ENCODE data around the gene CEMIP. TPM values are rescaled to one million over a fixed set of nuclear protein-coding genes. Genes with fewer than 3 reads are reported as not detected.

The CEMIP gene
- total RNA-seq, 1 experiment from 2014 or later, result 0.03 TPM

DNA sequence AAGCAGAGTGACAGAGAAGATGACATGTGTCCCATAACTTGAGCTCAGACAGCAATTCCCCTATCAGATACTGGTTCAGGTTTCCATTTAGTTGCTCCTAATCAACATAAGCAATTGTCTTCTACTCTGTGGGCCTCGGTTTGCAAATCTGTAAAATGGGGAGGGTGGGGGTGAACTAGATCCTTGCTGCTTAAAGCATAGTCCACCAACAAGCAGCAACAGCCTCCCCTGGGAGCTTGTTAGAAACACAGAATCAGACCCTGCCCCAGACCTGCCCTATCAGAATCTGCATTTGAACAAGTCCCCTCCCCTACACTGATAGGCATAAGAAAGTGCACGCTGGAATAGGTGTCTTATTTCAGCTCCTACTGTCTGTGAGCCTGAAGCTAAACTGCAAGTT is 87.8 kb downstream of the CEMIP start:
- no peak overlapping the region for H3K4me3 ChIP-seq
- H3K4me1 ChIP-seq (replicated peaks), result no peaks in the 10 kb centered on the region
- no peak for DNase-seq (ENCODE audit: low read depth in 1 of 2, low spot score in 2 of 2)
- H3K9me3 ChIP-seq (replicated peaks), result no peaks in the 10 kb centered on the region
- H3K27ac ChIP-seq, result no peak overlapping the region
- no peaks in the 10 kb centered on the region for H3K36me3 ChIP-seq
- 0 out of 2 replicates have a peak, but pooled peaks cover 2% of the 10 kb centered on the region for H3K27me3 ChIP-seq (replicated peaks)

DNA sequence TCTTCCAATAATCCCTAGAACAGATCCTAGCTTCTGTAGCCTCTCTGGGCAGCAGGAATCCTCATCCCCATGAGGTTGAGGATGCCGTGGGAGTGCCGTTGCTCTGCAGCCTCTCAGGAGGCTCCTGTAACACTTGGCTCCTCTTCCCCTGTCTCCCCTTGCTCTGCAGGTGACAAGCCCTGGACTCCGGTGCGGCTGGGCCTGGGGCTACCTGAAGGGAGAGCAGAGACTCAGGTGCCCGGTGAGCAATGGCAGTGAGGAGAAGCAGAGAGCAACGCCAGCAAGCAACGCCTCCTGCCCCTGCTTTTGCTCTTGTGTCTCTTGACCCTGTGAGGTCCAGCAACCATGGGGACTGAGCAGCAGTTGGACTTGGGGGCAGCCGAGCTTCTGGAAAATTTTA is 91.2 kb downstream of the CEMIP start:
- H3K27ac ChIP-seq, result no peak overlapping the region
- H3K4me1 ChIP-seq (replicated peaks), result no peaks in the 10 kb centered on the region
- H3K27me3 ChIP-seq (replicated peaks), result peaks cover 5% of the 10 kb centered on the region; the same call in 1 of the 2 replicates
- H3K9me3 ChIP-seq (replicated peaks), result no peaks in the 10 kb centered on the region
- H3K36me3 ChIP-seq, result no peaks in the 10 kb centered on the region
- DNase-seq (ENCODE audit: low read depth in 1 of 2, low spot score in 2 of 2), result no peak
- no peak overlapping the region for H3K4me3 ChIP-seq

DNA sequence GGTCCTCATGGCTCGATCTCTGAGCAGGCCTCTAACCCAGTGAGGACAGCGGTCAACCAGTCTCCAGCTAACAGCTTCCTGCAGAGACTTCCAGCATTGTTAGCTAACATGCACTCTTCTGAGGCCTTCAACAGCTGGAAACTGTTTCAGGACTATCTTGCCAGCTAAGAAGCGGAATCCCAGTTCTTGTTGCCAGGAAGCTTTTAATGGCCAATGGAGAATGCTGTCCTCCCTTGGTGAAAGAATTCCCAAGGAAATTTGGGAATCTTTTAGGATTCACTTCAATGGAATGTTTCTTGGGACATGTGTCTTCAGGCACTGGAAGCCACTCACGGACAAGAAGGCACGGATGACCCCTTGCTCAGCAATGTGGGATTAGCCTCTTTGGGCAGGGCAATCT is 91.7 kb downstream of the CEMIP start:
- H3K4me3 ChIP-seq, result no peak overlapping the region
- H3K36me3 ChIP-seq, result no peaks in the 10 kb centered on the region
- H3K27ac ChIP-seq, result no peak overlapping the region
- no peak for DNase-seq (ENCODE audit: low read depth in 1 of 2, low spot score in 2 of 2)
- no peaks in the 10 kb centered on the region for H3K4me1 ChIP-seq (replicated peaks)
- H3K9me3 ChIP-seq (replicated peaks), result no peaks in the 10 kb centered on the region
- H3K27me3 ChIP-seq (replicated peaks), result peaks cover 5% of the 10 kb centered on the region; the same call in 1 of the 2 replicates

DNA sequence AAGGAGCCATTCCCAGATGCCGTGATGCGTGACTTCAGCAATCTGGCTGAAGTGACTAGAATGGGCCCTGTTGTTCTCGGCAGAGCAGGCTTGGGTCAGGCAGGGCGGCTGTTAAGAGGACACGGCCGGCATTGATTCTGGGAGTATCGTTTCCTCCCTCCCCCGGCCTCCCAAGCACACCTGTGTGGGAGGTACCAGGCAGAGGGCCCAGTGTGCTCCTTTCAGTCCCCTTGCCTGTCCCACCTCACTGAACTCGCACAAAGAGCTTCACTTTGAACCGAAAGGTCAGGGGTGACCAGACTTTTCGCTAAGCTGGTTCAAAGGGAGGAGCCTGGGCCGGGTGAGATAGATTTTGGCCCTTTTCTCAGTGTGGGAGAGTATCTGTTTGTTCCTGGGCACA is 92.7 kb downstream of the CEMIP start:
- H3K27me3 ChIP-seq (replicated peaks), result peaks cover 5% of the 10 kb centered on the region; the same call in 1 of the 2 replicates
- H3K36me3 ChIP-seq, result no peaks in the 10 kb centered on the region
- H3K4me1 ChIP-seq (replicated peaks), result no peaks in the 10 kb centered on the region
- H3K4me3 ChIP-seq, result no peak overlapping the region
- no peak for DNase-seq (ENCODE audit: low read depth in 1 of 2, low spot score in 2 of 2)
- no peaks in the 10 kb centered on the region for H3K9me3 ChIP-seq (replicated peaks)
- H3K27ac ChIP-seq, result no peak overlapping the region

DNA sequence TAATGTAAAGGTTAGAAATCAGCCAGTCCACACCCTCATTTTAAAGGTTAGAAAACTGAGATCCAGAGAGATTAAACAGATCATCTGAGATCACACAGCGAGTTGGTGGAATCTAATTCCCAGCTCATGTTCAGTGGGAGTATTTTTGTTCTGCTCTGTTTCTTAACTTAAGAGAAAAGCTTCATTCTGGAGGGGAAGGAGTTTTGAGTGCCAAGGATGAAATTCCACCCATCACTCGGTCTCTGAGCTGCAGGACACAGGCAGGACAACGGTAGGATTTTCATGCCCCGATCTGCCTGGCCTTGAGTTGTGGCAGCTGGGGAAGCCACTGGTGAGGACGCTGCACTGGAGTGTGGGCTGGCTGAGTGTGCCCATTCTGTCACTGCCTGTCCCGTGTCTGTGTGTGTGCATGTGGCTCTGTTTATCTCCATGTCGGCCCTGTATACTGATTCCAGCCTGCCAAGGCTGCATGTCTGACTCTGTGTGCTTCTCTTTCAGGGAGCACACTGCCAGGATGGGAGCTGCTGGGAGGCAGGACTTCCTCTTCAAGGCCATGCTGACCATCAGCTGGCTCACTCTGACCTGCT is 94.3 kb downstream of the CEMIP start:
- no peak for DNase-seq (ENCODE audit: low read depth in 1 of 2, low spot score in 2 of 2)
- peaks cover 5% of the 10 kb centered on the region; the same call in 1 of the 2 replicates for H3K27me3 ChIP-seq (replicated peaks)
- H3K27ac ChIP-seq, result no peak overlapping the region
- H3K4me3 ChIP-seq, result no peak overlapping the region
- no peaks in the 10 kb centered on the region for H3K4me1 ChIP-seq (replicated peaks)
- no peaks in the 10 kb centered on the region for H3K36me3 ChIP-seq
- no peaks in the 10 kb centered on the region for H3K9me3 ChIP-seq (replicated peaks)

DNA sequence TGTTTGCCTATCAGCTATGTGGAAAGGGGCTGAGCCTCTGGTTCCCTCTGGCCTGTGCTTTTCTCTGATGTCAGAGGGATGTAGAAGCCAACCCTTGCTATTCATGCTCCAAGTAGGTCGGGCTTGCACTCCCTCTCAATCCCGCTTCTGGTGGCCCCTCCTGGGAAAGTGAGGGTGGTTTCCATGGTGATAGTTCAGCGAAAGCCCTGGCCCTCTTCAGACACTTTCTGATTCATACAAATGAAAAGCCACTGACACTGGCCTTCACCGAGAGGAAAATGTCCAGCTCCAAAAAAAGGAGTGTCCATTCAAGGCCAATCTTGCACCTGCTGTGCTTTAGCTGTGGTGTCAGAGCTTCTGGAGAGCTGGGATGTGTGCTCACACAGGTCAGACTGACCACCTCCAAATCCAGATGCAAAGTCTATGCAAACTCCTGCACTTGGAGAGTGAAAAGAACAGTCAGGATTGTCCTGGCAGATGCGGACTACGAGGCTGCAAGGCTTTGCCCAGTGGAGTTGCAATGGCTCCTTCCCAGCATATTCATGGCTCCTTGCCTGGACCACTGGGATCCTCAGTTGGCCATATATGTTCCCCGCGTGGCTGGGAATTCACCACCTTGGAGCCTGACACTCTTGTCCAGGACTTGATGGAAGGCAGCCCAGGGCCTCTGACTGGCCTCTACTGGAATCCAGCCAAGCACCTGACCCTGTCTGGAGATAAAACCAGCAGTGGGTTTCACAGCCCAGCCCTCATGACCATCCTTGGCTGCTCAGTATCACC is 96.6 kb downstream of the CEMIP start:
- no peaks in the 10 kb centered on the region for H3K36me3 ChIP-seq
- H3K9me3 ChIP-seq (replicated peaks), result no peaks in the 10 kb centered on the region
- peaks cover 8% of the 10 kb centered on the region for H3K27me3 ChIP-seq (replicated peaks)
- no peak for DNase-seq (ENCODE audit: low read depth in 1 of 2, low spot score in 2 of 2)
- H3K27ac ChIP-seq, result no peak overlapping the region
- no peak overlapping the region for H3K4me3 ChIP-seq
- H3K4me1 ChIP-seq (replicated peaks), result no peaks in the 10 kb centered on the region

DNA sequence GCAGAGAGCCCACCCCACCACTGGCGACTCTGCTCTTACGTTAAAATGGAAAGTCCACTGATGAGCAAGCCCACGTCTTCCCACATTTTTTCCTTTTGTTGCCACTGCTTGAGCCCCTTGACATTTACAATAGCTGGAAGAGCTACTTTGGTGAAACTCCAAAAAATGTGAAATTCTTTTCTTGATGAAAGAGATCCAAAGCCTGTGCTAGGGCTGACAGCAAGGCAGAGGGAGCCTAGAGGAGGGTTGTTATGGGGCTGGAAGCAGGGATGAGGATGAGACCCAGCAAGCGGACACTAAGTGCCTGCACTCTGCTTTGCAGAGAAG is 97.1 kb downstream of the CEMIP start:
- no peak for DNase-seq (ENCODE audit: low read depth in 1 of 2, low spot score in 2 of 2)
- no peaks in the 10 kb centered on the region for H3K36me3 ChIP-seq
- peaks cover 8% of the 10 kb centered on the region for H3K27me3 ChIP-seq (replicated peaks)
- H3K27ac ChIP-seq, result no peak overlapping the region
- H3K9me3 ChIP-seq (replicated peaks), result no peaks in the 10 kb centered on the region
- no peaks in the 10 kb centered on the region for H3K4me1 ChIP-seq (replicated peaks)
- no peak overlapping the region for H3K4me3 ChIP-seq

DNA sequence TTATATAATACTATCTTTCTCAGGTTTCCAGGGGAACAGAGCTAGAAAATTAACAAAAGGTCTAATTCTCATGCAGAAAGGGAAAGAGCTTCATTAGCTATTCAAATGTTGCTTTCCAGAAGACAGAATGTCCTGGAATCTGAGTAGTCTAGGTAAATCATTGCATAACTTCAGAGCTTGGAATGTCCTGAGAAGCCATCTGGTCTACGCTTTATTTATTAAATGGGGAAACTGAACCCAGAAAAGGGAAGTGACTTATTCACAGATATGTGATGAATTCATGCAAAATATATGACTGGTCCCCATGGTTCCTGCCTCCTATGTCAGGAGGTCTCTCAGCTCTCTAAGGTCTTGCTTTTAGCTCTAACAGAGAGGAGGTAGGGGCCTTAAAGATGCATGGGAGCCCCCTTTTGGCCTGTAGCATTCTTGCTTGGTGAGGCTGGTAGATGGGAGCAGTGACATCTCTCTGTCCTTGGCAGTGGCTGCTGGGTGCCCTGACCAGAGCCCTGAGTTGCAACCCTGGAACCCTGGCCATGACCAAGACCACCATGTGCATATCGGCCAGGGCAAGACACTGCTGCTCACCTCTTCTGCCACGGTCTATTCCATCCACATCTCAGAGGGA is 99.2 kb downstream of the CEMIP start:
- H3K27me3 ChIP-seq (replicated peaks), result peaks cover 12% of the 10 kb centered on the region
- no peak for DNase-seq (ENCODE audit: low read depth in 1 of 2, low spot score in 2 of 2)
- H3K27ac ChIP-seq, result no peak overlapping the region
- no peaks in the 10 kb centered on the region for H3K9me3 ChIP-seq (replicated peaks)
- no peaks in the 10 kb centered on the region for H3K36me3 ChIP-seq
- no peaks in the 10 kb centered on the region for H3K4me1 ChIP-seq (replicated peaks)
- no peak overlapping the region for H3K4me3 ChIP-seq

DNA sequence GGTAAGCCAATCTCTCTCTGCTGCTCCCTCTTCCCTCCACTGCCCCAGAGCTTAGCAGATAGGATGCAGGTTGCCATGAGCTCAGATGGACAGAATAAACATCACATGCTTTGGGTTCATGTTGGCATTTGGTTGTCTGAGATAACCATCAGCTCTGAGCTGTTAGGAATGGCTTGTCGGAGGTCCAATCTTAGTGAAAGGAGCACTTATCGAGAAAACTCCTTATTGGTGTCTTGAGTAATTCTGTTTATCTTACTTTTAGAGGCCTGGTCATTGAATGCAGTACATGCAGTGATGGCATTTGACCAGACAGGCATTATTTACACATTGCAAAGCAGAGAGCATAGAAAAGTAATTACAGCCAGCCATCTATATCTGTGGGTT is 99.7 kb downstream of the CEMIP start:
- H3K4me3 ChIP-seq, result no peak overlapping the region
- no peaks in the 10 kb centered on the region for H3K9me3 ChIP-seq (replicated peaks)
- no peak overlapping the region for H3K27ac ChIP-seq
- no peaks in the 10 kb centered on the region for H3K4me1 ChIP-seq (replicated peaks)
- H3K27me3 ChIP-seq (replicated peaks), result peaks cover 12% of the 10 kb centered on the region
- DNase-seq (ENCODE audit: low read depth in 1 of 2, low spot score in 2 of 2), result no peak
- no peaks in the 10 kb centered on the region for H3K36me3 ChIP-seq

DNA sequence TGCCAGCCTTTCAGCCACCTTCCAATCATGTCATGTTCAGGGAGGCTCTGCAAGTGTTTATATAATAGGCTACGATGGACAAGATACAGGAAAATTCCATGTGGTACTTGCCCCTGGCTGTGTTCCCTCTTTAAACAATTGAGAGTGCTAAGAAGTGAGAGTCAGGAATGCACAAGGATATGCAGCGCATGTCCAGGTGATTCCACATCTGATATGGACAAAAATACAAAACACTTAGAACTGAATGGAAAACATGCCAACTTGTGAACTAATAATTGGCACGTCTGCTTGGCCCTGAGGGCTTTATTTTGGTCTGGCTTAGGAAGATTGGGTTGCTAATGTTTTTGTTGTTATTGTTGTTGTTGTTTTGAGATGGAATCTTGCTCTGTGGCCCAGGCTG is 100.9 kb downstream of the CEMIP start:
- peaks cover 15% of the 10 kb centered on the region for H3K27me3 ChIP-seq (replicated peaks)
- H3K4me1 ChIP-seq (replicated peaks), result no peaks in the 10 kb centered on the region
- no peak overlapping the region for H3K27ac ChIP-seq
- no peak overlapping the region for H3K4me3 ChIP-seq
- H3K9me3 ChIP-seq (replicated peaks), result no peaks in the 10 kb centered on the region
- H3K36me3 ChIP-seq, result no peaks in the 10 kb centered on the region
- no peak for DNase-seq (ENCODE audit: low read depth in 1 of 2, low spot score in 2 of 2)

DNA sequence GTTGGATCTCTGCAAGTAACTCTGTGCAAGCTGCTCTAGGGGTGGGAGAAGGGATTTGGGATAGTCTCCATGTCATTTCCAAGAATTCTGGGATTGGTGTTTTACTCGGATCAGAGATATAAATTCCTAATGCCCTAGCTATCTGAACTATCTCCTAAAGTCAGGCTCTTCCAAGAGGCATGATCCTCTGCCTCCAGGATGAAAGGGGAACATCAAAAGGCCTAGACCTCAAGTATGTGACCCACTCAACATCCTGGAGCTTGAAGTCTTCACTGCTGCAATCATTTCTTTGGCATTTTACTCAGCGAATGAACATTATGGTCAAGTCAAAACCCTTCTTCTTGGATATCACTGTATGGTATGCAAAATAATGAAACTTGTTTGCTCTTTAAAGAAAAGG is 104.5 kb downstream of the CEMIP start:
- no peak for DNase-seq (ENCODE audit: low read depth in 1 of 2, low spot score in 2 of 2)
- H3K9me3 ChIP-seq (replicated peaks), result no peaks in the 10 kb centered on the region
- no peak overlapping the region for H3K27ac ChIP-seq
- H3K36me3 ChIP-seq, result no peaks in the 10 kb centered on the region
- H3K4me3 ChIP-seq, result no peak overlapping the region
- H3K27me3 ChIP-seq (replicated peaks), result peaks cover 15% of the 10 kb centered on the region
- H3K4me1 ChIP-seq (replicated peaks), result no peaks in the 10 kb centered on the region

DNA sequence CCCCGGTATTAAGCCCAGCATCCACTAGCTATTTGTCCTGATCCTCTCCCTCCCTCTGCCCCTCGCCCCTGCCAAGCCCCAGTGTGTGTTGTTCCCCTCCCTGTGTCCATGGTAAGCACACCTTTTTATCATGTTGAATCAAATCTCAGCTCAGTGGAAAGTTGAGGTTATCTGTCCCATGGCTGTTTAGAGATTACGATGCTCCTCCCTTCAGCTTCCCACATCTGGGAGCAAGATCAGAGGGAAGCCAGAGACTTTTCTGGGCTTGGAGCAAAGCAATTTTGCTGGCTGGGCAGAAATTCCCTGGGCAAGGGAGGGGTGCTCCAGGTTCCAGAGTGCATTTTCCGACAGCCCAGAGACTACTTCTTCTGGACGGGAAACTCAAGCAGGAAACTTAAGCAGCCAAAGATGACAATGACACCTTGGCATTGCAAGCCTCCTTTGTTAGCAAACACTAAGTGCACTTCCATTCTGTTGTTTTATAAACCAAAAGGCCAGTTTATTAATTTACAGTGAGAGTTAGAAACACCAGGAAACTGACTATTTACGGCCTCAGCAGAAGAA is 105.9 kb downstream of the CEMIP start:
- Histone ChIP-seq H3K4me1 (replicated peaks) (no peaks in the 10 kb centered on the region), H3K9me3 (replicated peaks) (no peaks in the 10 kb centered on the region), H3K36me3 (no peaks in the 10 kb centered on the region), H3K27me3 (replicated peaks) (0 out of 2 replicates have a peak, but pooled peaks cover 10% of the 10 kb centered on the region), H3K4me3 (no peak overlapping the region), H3K27ac (no peak overlapping the region)
- no peak for DNase-seq (ENCODE audit: low read depth in 1 of 2, low spot score in 2 of 2)

DNA sequence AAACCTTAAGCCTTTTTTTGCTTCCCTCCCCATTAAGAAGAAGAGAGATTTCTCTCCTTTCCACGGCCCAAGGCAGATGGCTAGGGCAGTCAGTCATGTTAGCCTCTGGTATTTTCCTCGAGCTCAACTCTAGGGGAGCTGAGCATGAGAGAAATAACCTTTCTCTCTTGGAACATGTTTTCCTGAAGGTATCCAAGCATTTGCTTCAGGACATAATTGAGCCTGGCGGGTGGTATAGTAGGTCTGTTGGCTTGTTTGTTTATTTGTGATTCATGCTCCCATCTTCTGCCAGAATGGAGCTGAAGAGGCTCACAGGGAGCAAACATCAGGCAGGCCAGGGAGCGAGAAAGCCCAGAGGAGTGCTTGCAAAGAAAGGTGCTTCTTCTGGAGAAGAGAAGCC is 108.0 kb downstream of the CEMIP start:
- Histone ChIP-seq H3K4me1 (replicated peaks) (no peaks in the 10 kb centered on the region), H3K9me3 (replicated peaks) (no peaks in the 10 kb centered on the region), H3K4me3 (no peak overlapping the region), H3K27me3 (replicated peaks) (0 out of 2 replicates have a peak, but pooled peaks cover 10% of the 10 kb centered on the region), H3K27ac (no peak overlapping the region), H3K36me3 (no peaks in the 10 kb centered on the region)
- no peak for DNase-seq (ENCODE audit: low read depth in 1 of 2, low spot score in 2 of 2)

DNA sequence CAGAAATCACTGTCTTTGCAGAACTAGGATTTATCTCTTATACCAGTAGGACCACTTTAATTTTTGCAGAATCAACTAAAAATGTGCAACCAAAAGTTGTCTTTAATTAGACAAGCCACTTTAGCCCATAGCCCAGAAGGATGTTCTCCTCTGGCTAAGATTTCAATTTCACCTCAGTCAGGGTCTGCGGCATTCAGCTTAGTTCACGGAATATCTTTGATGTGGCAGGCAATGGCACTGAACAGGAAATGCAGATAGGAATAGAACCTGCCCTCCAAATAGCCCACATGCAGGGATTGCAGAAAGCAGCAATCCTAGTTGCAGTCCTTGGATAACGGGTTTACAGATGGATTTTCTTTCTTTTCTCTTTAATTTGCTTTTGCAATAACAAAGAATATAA is 109.7 kb downstream of the CEMIP start:
- H3K4me3 ChIP-seq, result no peak overlapping the region
- no peaks in the 10 kb centered on the region for H3K9me3 ChIP-seq (replicated peaks)
- H3K4me1 ChIP-seq (replicated peaks), result no peaks in the 10 kb centered on the region
- no peak for DNase-seq (ENCODE audit: low read depth in 1 of 2, low spot score in 2 of 2)
- H3K27me3 ChIP-seq (replicated peaks), result 0 out of 2 replicates have a peak, but pooled peaks cover 5% of the 10 kb centered on the region
- H3K36me3 ChIP-seq, result no peaks in the 10 kb centered on the region
- no peak overlapping the region for H3K27ac ChIP-seq

All from SJSA1 (cell line).